Skeletal muscle tissue (tissue), 4 donors: ENCODE data around the gene RHOC. TPM values are rescaled to one million over a fixed set of nuclear protein-coding genes. Genes with fewer than 3 reads are reported as not detected.

Experiments
- H3K27ac ChIP-seq: one replicate; pipeline ENCODE4 v1.7.0; 2013; ENCODE audit warnings: mild to moderate bottlenecking, low read depth, low read length, inconsistent platforms
- H3K27me3 ChIP-seq, 3 donors: one replicate each; pipeline ENCODE4 v1.7.0; 2013; ENCODE audit warnings: low read length in 3 of 3; ENCODE audit not compliant: control insufficient read depth in 3 of 3, insufficient read depth in 3 of 3
- H3K36me3 ChIP-seq, 3 donors: one replicate each; pipeline ENCODE4 v1.7.0; 2013; ENCODE audit warnings: low read length in 3 of 3; ENCODE audit not compliant: control insufficient read depth in 3 of 3, insufficient read depth in 3 of 3
- H3K4me1 ChIP-seq, 3 donors: one replicate each; pipeline ENCODE4 v1.7.0; 2013; ENCODE audit warnings: low read length in 3 of 3, mild to moderate bottlenecking in 3 of 3; ENCODE audit not compliant: control insufficient read depth in 3 of 3, insufficient read depth in 3 of 3
- H3K4me3 ChIP-seq, 3 donors: one replicate each; pipeline ENCODE4 v1.7.0; 2013; ENCODE audit warnings: low read length in 3 of 3
- H3K9ac ChIP-seq, 3 donors: one replicate each; pipeline ENCODE4 v1.7.0; 2013; ENCODE audit warnings: low read length in 3 of 3, mild to moderate bottlenecking in 3 of 3, moderate library complexity in 2 of 3, low read depth in 1 of 3
- H3K9me3 ChIP-seq, 3 donors: one replicate each; pipeline ENCODE4 v1.7.0; 2013; ENCODE audit warnings: low read length in 3 of 3; ENCODE audit not compliant: control insufficient read depth in 3 of 3
- total RNA-seq: library from RNA; depleted of rRNA; stranded (reverse); fragments of >200 nt; gene quantifications from one replicate; pipeline ENCODE4 v1.2.3, GENCODE V29; 2014
- donor health status: Osteomylitis.

Gene RHOC
- total RNA-seq, 1 donor from 2014 or later = 196 TPM

- Histone ChIP-seq H3K36me3 (peaks cover 37 to 61% (median 39%) of the 10 kb centered on the region in 3 donors), H3K27ac (no peak overlapping the region)
Observed at GRCh38 chr1:112696578-112697314, 10.2 kb downstream of the RHOC start.

GRCh38 chr1:112695276-112695675 lies 11.7 kb downstream of the RHOC start:
- Histone ChIP-seq H3K9ac (no peak overlapping the region), H3K4me3 (no peak overlapping the region), H3K4me1 (peaks cover 18 to 19% (median 19%) of the 10 kb centered on the region in 3 donors), H3K36me3 (peaks cover 39 to 63% (median 41%) of the 10 kb centered on the region in 3 donors), H3K27me3 (no peaks in the 10 kb centered on the region), H3K9me3 (no peaks in the 10 kb centered on the region), H3K27ac (no peak overlapping the region)

More at GRCh38 chr1:112696578-112697314, 10.2 kb downstream of the RHOC start:
- peaks cover 33 to 34% (median 34%) of the 10 kb centered on the region in 3 donors for H3K4me1 ChIP-seq
- H3K27me3 ChIP-seq = no peaks in the 10 kb centered on the region
- no peak overlapping the region for H3K4me3 ChIP-seq
- no peaks in the 10 kb centered on the region for H3K9me3 ChIP-seq
- peak overlapping the region in 1 of 3 donors; percentile 25 for H3K9ac ChIP-seq

- no peak overlapping the region for H3K27ac ChIP-seq
- no peaks in the 10 kb centered on the region for H3K9me3 ChIP-seq
- H3K4me3 ChIP-seq = no peak overlapping the region
- peaks cover 10 to 11% (median 11%) of the 10 kb centered on the region in 3 donors for H3K4me1 ChIP-seq
- H3K27me3 ChIP-seq = no peaks in the 10 kb centered on the region
- peaks cover 39 to 65% (median 40%) of the 10 kb centered on the region in 3 donors for H3K36me3 ChIP-seq
- no peak overlapping the region for H3K9ac ChIP-seq
Observed at GRCh38 chr1:112694363-112694929, 12.5 kb downstream of the RHOC start.

- Histone ChIP-seq H3K27me3 (no peaks in the 10 kb centered on the region), H3K9me3 (no peaks in the 10 kb centered on the region), H3K4me1 (peaks cover 8 to 11% (median 10%) of the 10 kb centered on the region in 3 donors), H3K27ac (no peak overlapping the region), H3K36me3 (peaks cover 39 to 63% (median 40%) of the 10 kb centered on the region in 3 donors), H3K9ac (no peak overlapping the region), H3K4me3 (no peak overlapping the region)
Observed at GRCh38 chr1:112693821-112694220, 13.1 kb downstream of the RHOC start.

- Histone ChIP-seq H3K4me3 (no peak overlapping the region), H3K27ac (no peak overlapping the region), H3K9ac (no peak overlapping the region), H3K9me3 (no peaks in the 10 kb centered on the region), H3K4me1 (peaks cover 4 to 13% (median 6%) of the 10 kb centered on the region in 3 donors), H3K36me3 (peaks cover 32 to 56% (median 36%) of the 10 kb centered on the region in 3 donors), H3K27me3 (no peaks in the 10 kb centered on the region)
Observed at GRCh38 chr1:112692681-112693080, 14.2 kb downstream of the RHOC start.

- Histone ChIP-seq H3K4me3 (no peak overlapping the region), H3K9me3 (no peaks in the 10 kb centered on the region), H3K27ac (peak overlapping the region; percentile 19), H3K4me1 (peaks cover 4 to 13% (median 6%) of the 10 kb centered on the region in 3 donors), H3K9ac (no peak overlapping the region), H3K36me3 (peaks cover 23 to 41% (median 24%) of the 10 kb centered on the region in 3 donors), H3K27me3 (no peaks in the 10 kb centered on the region)
Observed at GRCh38 chr1:112689842-112690237, 17.1 kb downstream of the RHOC start.

GRCh38 chr1:112689196-112689841 lies 17.6 kb downstream of the RHOC start:
- Histone ChIP-seq H3K9ac (peak overlapping the region in 1 of 3 donors; percentile 40), H3K27ac (peak overlapping the region; percentile 51), H3K27me3 (no peaks in the 10 kb centered on the region), H3K9me3 (no peaks in the 10 kb centered on the region), H3K4me3 (no peak overlapping the region), H3K4me1 (peaks cover 4 to 13% (median 6%) of the 10 kb centered on the region in 3 donors), H3K36me3 (peaks cover 17 to 36% (median 24%) of the 10 kb centered on the region in 3 donors)

- Histone ChIP-seq H3K9me3 (no peaks in the 10 kb centered on the region), H3K4me1 (peaks cover 4 to 13% (median 6%) of the 10 kb centered on the region in 3 donors), H3K27ac (peak overlapping the region; percentile 51), H3K36me3 (peaks cover 12 to 32% (median 22%) of the 10 kb centered on the region in 3 donors), H3K4me3 (no peak overlapping the region), H3K9ac (peak overlapping the region in 2 of 3 donors; percentile 40 to 45), H3K27me3 (no peaks in the 10 kb centered on the region)
Observed at GRCh38 chr1:112688781-112689193, 18.1 kb downstream of the RHOC start.

- no peak overlapping the region for H3K4me3 ChIP-seq
- no peaks in the 10 kb centered on the region for H3K9me3 ChIP-seq
- H3K36me3 ChIP-seq = peaks cover 10 to 26% (median 16%) of the 10 kb centered on the region in 3 donors
- H3K9ac ChIP-seq = peak overlapping the region in 2 of 3 donors; percentile 45 to 54
- peak overlapping the region; percentile 51 for H3K27ac ChIP-seq
- H3K27me3 ChIP-seq = no peaks in the 10 kb centered on the region
- peaks cover 4 to 13% (median 6%) of the 10 kb centered on the region in 3 donors for H3K4me1 ChIP-seq
Observed at GRCh38 chr1:112687785-112688496, 19.0 kb downstream of the RHOC start.
